B cell (primary cell): Measurements from ENCODE around the gene PPP1R8.

ENCODE experiments used
- EZH2 ChIP-seq: IDR thresholded peaks from 2 replicates; pipeline ENCODE4 v1.6.1; 2012; ENCODE audit warnings: borderline replicate concordance, low read depth, mild to moderate bottlenecking, moderate library complexity, low read length; ENCODE audit not compliant: insufficient read depth, poor library complexity, severe bottlenecking
- TF ChIP-seq, protein P1 (sequence below): fragments of 200-600 bp; IDR thresholded peaks from one replicate; pipeline ENCODE4 v1.8.0; 2022; ENCODE audit warnings: antibody characterized with exemption, mild to moderate bottlenecking

DNA sequence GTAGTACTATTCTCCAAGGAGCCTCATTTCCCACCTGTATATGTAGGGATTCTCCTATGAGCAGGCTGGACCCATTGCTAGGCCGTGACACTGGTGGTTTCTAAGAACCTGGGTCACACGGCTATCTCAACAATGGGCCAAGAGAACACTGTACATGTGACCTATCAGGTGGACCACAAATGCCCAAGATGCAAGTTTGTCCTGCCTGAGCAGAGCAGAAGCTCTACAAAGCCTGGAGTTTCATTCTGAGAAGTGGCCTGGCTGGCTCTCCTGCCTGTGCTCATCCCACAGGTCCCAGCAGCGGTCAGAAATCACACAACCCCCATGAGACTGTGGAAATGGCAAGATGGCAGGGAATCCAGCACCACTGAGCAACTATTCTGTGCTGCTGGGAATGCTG is 58.9 kb downstream of the PPP1R8 start:
- TF ChIP-seq, protein P1, sequence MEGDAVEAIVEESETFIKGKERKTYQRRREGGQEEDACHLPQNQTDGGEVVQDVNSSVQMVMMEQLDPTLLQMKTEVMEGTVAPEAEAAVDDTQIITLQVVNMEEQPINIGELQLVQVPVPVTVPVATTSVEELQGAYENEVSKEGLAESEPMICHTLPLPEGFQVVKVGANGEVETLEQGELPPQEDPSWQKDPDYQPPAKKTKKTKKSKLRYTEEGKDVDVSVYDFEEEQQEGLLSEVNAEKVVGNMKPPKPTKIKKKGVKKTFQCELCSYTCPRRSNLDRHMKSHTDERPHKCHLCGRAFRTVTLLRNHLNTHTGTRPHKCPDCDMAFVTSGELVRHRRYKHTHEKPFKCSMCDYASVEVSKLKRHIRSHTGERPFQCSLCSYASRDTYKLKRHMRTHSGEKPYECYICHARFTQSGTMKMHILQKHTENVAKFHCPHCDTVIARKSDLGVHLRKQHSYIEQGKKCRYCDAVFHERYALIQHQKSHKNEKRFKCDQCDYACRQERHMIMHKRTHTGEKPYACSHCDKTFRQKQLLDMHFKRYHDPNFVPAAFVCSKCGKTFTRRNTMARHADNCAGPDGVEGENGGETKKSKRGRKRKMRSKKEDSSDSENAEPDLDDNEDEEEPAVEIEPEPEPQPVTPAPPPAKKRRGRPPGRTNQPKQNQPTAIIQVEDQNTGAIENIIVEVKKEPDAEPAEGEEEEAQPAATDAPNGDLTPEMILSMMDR, result no peak
- TF ChIP-seq EZH2, result no peak
